Measurements from ENCODE around the gene PUDP.

- TF ChIP-seq CTCF (IDR thresholded peaks at IDR 0.05 in 8 of 11, conservative IDR thresholded peaks at IDR 0.05 in 3 of 11) (no peak), POLR2A (IDR thresholded peaks at IDR 0.05) (no peak), POLR2AphosphoS5 (IDR thresholded peaks at IDR 0.05) (no peak)
Observed at GRCh38 chrX:7093305-7093704, 54.6 kb downstream of the PUDP start.

All from spleen (tissue), 7 donors.